ENCODE results near the gene PIK3R5.

Gene PIK3R5

DNA sequence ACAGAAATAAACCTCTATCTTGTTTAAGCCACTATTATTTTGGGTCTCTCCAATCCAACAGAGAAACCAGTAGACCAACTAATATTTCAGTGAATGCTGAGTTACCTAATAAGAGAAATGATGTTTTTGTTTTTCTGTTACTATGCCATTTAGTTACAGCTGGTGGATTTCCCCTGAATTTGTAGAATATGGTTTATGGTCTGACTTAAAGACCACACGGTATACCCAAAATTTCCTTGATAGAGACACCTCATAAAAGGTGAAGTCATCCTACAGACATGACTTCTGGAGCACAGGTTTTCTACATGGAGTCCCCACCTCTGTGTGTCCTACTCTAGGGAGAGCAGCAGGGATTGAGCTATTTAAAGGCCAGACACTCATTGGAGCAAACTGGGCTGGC lies 13.3 kb downstream of the PIK3R5 start:
- no peak for DNase-seq

DNA sequence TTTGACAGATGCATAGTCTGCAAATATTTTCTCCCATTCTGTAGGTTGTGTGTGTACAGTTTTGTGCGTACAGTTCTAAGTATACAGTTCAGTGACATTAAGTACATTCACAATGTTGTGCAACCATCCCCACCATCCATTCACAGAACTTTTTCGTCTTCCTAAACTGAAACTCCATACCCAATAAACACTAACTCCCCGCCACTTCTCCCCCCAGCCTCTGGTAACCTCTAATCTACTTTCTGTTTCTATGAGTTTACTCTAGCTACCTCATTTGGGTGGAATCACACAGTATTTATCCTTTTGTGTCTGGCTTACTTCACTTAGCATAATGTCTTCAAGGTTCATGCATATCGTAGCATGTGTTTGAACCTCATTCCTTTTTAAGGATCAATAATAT lies 14.3 kb downstream of the PIK3R5 start:
- DNase-seq = no peak

DNA sequence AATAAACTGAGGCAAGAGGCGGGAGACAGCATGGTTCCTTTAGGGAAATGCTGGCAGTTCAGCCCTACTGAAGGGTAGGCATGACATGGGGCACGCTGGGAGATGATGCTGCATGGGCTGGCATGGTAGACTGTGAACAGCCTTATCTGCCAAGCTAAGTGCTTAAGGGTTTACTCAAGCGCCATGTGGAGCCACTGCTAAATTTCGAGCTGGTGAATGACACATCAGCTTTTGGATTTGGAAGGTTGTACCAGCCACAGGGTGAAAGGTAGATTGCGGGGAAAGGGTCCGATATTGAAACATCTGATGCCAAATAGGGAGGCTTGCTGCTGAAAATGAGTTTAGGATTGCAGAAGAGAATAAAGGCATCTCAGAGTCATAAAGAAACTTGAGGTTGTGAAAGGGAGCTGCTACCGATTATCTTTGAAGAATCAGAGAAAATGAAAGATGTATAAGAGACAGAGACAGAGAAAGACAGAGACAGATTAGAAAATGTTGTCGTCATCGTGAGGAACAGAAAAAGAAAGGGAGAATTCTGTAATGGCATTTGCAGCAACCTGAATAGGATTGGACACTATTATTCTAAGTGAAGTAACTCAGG lies 16.3 kb downstream of the PIK3R5 start:
- DNase-seq = no peak

DNA sequence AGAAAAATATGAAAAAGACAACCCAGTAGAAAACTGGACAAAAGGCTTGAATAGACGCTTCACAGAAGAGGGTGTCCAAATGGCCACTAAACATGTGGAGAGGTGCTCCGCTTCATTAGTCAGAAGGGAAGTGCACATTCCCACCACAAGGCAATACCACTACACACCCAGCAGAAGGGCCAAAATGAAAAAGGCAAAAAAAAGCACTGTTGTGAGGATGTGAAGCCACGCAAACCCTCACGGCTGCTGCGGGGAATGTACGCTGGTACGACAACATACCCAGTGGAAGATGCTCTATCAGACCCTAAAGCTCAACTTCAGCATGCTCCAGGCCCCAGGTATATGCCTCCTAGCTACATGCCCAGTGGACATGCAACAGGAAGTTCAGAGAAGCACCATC lies 17.0 kb downstream of the PIK3R5 start:
- no peak for DNase-seq

DNA sequence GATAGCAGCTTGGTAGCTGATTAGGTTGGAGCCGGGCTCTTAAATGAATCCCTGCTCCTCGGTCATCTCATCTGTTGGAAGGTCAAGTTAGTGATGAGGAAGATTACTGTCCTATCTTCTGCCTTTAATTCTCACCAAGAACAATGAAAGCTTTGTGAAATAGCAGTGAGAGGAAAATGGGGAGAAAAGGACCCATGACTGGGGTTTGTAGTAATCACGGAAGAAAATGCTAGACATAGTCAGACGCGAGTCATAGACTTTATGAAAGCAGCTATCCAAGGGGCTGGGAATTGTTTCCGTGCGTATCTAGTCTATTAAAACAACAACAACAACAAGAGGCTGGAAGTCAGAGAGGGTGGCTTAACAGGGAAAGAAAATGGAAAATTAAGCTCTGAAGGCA lies 18.3 kb downstream of the PIK3R5 start:
- no peak for DNase-seq

DNA sequence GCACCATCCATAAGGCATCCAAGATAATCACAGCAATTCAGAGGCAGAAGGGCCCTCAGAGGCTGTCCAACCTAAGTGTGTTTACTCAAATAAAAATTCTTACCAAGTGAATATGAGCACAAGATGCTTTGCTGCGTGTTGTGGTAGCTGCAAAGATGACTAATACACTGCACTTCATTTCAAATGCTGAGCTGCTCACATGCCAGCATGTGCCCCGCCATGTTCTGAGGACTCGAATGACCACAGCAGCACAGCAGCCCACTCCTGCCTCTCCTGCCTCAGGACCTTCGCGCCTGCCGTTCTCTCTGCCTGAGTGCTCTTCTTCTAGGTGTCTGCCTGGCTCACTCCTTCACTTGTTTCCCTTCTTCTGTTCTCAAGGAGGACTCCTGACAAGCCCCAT lies 19.0 kb downstream of the PIK3R5 start:
- no peak for DNase-seq

DNA sequence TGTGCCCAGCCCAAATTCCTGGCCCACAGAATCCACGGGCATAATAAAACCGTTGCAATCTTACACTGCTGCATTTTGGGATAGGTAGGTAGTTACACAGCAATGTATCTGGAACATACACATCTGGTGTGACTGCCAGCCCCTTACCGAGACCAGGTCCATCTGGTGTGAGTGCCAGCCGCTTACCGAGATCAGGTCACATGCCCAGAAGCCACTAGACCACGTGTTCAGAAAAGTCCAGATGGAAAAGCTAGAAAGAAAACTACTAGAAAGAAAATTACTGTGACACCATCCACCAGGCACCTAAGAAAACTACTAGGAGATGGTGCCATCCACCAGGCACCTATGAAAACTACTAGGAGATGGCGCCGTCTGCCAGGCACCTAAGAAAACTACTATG lies 19.4 kb downstream of the PIK3R5 start:
- no peak for DNase-seq

DNA sequence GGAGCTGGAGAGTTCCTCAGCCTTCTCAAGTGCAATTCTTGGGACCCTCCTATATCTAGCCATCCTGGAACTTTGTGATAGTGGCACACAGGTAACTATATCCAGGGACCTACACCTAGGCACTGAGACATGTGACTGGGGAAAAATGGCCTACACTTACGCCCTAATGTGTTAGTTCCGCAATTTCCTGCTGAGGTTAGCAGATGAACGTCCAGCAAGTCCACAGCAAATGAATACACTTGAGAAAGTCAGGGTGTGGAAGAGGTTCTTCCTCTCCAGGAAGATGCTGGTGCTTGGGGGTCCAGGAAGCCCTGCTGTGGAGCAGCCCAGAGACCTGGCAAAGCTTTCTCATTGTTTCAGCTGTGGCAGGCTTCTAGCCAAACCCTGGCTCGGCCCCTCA lies 20.8 kb downstream of the PIK3R5 start:
- no peak for DNase-seq

DNA sequence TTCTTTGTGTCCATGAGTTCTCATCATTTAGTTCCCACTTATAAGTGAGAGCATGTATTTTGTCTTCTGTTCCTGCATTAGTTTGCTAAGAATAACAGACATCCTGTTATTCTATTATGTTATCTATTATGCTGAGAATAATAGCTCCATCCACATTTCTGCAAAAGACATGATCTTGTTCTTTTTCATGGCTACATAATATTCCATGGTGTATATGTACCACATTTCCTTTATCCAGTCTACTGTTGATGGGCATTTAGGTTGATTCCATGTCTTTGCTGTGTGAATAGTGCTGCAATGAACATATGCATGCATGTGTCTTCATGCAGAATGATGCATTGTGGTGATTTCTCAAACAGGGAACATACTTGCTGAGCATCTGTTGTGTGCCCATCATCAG lies 21.4 kb downstream of the PIK3R5 start:
- no peak for DNase-seq

DNA sequence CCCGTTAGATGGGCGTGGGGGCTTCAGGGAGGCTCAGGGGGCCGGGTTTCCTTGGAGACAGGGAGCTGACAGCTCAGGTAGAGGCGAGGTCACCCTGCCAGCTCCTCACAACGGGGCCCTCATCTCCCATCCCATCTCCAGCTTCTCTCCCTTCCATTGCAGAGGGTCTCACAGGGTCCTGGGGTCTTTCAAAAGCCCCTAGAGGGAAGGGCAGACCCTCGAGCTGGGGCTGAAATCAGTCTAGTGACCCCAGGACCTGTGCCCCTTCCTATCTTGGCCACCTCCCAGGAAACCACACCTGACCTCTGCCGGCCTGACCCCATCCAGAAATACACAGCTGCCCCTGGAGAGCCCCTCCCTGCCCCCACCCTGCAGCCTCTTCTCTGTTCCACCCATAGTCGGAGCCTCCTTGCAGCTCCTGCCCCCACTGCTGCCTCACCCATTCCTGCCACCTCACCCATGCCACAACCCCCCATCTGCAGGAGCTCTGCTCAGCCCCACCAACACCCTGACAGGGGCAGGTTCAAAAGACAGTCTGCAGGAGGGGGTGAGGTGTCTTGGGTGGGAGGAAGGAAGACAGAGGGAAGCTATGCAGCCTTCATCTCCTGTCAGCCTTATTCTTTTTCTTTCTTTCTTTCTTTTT lies 23.4 kb downstream of the PIK3R5 start:
- DNase-seq = no peak

DNA sequence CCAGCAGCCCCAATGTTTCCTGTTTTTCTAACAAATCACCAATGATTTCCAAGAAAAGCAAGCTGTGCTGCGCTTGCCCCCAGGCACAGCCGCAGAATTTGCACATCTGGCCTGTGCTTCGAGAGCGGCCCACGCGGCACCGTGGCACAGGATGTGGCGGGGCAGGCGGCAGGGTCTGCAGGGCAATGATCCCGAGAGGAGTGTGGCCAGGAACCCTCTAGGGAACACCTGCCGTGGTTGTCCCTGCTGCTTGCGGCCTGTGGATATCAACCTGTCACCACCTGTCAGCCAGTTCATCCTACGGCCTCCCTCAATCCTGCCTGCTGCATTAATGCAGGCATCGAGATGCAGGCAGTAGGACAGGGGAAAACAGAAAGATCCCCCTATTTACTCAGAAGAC lies 24.0 kb downstream of the PIK3R5 start:
- DNase-seq = no peak

DNA sequence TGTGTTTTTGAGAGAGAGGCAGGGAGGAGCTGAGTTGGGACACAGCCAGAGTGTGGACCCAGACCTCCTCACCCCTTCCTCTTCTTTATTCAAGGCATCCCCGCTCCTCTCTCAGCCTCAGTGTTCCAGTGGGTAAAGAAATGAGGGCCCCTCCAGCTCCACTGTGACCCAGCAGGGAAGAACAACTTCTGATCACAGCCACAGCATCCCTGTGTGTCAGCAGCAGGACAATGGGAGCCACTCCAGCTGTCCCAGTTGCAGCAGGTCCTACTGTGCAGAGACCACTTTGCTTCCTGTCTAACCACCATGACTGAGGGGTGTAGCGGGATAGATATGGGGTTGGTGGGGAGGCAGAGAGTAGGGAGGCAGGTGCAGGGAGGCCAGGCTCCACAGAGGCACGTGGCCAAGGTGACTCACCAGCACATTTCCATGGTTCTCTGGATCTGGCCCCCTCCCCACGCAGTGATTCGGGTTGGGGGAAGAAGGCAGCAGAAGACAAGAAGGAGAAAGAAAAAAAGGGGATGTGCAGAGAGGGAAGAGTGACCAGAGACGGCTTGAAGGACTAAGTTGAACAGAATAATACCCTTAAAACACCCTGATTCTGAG lies 24.5 kb downstream of the PIK3R5 start:
- DNase-seq = no peak

DNA sequence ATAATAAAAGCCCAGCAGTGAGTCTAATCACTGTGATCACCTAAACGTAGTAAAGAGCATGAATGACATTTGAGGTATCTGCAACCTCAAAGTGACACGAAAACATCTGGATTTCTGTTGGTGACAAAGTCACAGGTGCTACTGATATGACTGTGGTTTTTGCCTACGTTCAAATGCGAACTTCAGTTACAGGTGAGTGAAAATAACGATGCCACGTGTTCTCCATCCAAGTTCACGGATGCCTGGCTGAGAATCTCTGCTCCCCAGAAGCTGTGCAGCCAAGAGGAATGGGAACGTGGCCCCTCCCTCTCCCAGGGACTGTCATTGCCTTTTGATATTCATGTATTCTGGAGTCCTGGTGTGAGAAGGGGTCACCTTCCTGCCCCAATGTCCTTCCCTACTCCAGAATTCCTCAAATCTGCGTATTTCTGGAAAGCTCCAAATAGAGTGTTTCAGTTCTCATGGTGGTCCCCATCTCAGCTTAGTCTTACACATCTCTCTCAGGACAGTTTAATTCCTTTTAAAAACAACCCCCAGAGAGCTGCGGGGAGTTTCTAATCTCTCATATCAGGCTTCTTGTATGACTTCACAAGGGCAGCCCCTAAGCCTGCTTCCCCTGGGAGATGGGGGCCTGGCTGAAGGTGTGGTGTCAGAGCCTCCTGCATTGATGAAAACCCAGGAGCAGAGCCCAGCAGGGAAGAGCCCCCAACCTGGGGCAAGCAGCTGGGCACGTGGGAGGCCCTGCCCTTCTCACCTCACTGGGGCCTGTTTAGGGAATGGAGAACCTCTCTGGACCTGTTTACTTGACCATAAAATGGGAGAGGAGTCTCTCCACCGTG lies 25.8 kb downstream of the PIK3R5 start:
- DNase-seq = no peak

DNA sequence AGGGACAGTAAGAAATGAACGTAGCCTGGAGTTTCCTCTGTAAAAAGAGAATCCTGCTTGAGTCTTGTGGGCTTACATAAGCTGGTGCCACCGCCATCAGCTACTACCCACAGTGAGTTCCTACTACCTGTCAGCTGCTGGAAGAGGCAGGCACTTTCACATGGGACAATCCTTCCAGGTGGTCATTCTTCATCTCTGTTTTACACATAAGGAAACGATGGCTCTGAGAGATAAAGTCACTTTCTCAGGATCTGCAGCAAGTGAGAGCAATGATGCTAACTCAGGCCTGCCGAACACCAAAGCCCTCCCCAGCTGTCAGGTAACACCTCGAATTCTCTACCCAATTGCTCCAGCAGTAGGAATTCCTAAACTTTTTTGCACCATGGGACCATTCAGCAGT lies 26.6 kb downstream of the PIK3R5 start:
- DNase-seq = no peak

DNA sequence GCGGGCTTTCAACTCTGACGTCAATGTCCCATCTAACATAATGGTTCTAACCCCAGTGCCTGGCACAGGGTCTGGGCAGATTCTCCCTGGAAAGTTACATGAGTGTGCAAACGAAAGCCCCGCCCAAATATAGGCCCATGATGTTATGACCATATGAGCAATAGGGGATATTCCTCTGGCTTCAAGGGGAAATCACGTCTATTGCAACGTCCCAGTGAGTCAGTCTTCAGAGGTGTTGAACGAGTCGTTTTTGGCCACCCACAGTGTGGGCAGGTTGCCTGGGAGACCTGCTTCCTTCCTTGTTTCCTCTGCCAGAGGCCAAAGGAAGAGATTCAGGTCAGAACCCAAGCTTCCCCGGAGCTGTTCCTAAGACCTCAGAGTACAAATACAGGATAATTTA lies 30.3 kb downstream of the PIK3R5 start:
- no peak for DNase-seq

DNA sequence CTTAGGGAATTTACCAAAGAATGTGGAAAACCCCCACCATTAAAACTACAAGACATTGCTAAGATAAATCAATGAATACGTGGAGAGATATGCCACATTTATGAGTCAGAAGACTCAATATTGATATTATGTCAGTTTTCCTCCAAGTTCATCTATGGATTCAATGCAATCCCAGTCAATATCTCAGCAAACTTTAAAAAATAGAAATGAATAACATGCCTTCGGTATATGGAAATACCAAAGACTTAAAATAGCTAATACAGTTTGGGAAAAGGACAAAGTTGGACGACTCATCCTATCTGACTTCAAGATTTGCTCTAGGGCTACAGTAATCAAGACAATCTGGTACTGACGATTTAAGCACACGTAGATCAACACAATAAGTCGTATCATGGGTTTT lies 31.2 kb downstream of the PIK3R5 start:
- no peak for DNase-seq

DNA sequence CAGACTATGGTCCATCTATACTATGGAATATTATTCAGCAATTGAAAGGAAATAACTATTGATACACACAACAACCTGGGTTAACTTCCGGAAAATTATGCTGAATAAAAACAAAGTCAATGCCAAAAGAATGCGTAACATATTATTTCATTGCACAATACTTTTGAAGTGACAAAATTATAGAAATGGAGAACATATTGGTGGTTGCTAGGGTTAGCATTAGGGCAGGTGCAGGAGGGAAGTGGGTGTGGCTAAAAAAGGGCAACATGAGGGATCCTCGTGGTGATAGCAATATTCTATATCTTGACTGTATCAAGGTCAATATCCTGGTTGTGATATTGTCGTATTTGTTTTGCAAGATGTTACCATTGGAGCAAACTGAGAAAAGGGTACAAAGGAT lies 34.9 kb downstream of the PIK3R5 start:
- no peak for DNase-seq

DNA sequence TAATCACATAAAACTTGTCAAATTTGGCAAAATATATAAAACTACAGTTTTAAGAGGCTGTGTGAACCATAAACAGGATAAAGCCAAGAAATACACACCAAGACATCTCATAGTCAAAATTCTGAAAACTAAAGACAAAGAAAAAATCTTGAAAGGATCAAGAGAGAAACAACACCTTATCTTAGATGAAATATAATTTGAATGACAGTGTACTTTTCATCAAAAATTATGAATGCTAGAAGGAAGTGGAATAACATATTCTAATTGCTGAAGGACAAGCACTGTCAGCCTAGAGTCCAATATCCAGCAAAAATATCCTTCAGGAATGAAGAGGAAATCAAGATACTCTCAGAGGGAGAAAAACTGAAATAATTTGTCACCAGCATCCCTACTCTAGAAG lies 37.2 kb downstream of the PIK3R5 start:
- no peak for DNase-seq

DNA sequence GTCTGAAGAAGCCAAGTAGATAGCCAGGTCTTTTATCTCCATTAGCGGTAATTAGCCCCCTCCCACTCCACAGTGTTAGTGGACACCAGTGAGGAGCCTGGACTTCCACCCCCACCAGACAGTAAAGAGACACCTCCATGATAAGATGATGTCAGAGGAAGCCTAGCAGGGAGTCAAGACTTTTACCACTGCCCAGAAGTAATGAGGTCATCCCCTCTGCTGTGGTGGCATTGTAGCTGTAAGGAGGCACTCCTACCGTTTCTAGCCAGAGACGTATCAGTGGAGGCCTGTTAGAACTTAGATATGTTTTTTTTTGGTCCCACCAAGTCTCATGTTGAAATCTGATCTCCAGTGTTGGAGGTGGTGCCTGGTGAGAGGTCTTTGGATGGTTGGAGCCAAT lies 38.1 kb downstream of the PIK3R5 start:
- no peak for DNase-seq

DNA sequence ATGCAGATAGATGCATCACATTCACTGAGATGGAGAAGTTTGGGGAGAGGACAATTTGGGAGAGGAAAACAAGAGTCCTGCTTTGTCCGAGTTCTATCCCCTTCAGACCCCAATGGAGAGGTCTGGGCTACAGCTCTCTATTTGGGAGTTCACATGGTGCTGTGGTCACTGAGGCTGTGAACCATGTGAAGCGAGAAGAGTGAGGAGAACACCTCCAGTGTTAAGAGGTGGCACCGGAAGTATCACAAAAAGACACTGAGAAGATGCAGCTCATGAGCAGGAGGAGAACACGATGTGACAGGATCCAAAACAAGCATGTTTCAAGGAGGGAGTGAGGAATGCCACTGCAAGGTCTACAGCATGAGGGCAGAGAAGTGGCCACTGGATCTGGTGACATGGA lies 39.7 kb downstream of the PIK3R5 start:
- no peak for DNase-seq

DNA sequence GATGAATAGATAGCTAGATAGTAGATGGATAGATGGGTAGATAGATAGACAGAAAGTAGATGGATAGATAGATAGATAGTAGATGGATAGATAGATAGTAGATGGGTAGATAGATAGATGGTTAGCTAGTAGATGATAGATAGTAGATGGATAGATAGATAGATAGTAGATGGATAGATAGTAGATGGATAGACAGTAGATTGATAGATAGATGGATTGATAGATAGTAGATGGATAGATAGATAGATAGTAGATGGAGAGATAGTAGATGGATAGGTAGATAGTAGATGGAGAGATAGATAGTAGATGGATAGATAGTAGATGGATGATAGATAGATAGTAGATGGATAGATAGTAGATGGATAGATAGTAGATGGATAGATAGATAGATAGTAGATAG lies 40.4 kb downstream of the PIK3R5 start:
- DNase-seq = no peak

DNA sequence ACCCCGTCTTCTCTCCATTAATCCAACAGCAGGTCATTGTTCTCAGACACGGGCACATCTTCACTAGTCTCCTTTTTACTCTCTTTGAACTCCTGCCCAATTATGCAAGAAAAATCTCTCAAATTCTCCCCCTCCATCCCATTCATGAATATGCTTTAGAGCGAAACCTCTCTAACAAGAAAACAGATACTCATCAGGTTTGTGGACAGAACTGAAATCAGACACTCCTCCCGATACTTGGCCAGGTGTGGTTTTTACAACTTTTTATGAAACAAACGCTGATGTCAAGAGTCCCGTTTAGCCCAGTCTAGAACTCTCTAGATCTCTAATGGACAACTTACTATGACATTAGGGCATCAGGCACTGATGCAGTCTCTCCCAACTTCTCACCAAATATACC lies 40.9 kb downstream of the PIK3R5 start:
- no peak for DNase-seq

DNA sequence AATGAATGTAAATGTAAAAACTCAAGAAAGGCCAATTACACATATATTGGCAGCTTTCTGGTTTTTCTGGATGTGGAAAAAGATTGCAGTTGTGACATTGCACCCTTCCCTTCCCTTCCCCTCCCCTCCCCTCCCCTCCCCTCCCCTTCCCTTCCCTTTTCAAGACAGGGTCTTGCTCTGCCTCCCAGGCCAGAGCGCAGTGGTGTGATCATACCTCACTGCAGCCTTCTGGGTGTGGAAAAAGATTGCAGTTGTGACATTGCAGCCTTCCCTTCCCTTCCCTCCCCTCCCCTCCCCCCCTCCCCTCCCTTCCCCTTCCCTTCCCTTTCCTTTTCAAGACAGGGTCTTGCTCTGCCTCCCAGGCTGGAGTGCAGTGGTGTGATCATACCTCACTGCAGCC lies 41.7 kb downstream of the PIK3R5 start:
- no peak for DNase-seq

DNA sequence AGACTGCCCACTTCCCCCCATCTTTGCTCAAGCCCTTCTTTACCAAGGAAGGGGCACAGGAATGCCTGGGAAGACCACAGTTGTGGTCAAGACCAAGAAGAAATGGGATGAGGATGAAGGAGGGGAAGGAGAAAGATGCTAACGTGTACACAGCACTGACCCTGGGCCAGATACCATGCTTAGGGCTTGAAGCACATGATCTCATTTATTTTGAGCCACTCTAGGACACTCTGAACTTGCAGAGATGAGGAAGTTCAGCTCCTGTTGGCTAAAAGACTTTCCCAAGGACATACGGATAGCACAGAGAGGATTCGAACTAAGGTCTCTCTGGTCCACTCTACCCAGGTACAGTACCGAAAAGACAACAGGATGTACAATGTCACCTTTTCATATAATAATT lies 42.6 kb downstream of the PIK3R5 start:
- DNase-seq = no peak

All from cortex of kidney (tissue), 1 donor.